IMR-90 (cell line): ENCODE measurements around the gene AOPEP.

Experiments used
- CTCF ChIP-seq: conservative IDR thresholded peaks from 2 replicates; pipeline ENCODE4 v1.5.1; 2012; ENCODE audit warnings: mild to moderate bottlenecking, low read depth, low read length, improper control_type of control experiment
- POLR2A ChIP-seq: IDR thresholded peaks from 2 replicates; pipeline ENCODE4 v1.6.1; 2012; ENCODE audit warnings: mild to moderate bottlenecking, low read depth, low read length
- RFX5 ChIP-seq: IDR thresholded peaks from 2 replicates; pipeline ENCODE4 v1.8.0; 2012; ENCODE audit warnings: low read depth, mild to moderate bottlenecking, low read length, moderate library complexity

DNA sequence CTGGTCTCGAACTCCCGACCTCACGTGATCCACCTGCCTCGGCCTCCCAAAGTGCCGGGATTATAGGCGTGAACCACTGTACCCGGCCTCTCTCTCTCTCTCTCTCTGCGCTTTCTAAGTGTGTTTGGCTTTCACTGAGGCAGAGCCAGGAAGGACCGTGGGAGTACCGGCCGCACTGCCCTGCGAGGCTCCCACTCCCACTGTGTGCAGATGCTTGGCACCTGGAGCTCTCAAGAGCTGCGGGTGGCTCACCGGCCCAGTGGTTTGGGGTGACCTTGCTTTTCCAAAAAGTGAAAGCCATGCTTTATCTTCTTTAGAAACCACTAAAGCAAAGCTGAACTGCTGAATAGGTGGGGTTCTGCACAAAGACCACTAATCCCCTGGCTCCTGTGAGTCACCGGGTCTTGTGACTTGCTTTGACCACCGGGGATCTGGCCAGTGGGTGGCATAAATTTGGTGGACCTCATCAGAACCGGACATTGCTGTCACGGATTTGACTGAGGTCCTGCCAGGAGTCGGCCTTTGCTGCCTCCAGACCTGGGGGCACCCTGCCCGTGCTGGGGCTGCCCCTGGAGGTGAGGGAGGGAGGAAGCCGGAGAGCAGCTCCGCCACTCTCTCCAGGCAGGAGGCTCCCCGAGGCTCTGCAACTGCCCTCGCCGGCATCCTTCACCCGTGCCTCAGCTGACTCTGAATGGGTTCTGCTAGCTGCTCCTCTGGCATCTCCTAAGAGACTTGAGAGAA is 362.1 kb downstream of the AOPEP start:
- TF ChIP-seq POLR2A (no peak), CTCF (no peak), RFX5 (no peak)
